HUDEP-2 (cell line): ENCODE measurements around the gene RAP1GAP.
A peak's percentile ranks its signal among the peaks of the same experiment; 100 is the strongest.

Source experiments
- DNase-seq, 76 experiments: peaks; one replicate each; lab custom pipeline; 2025; ENCODE audit not compliant: unreplicated experiment in 76 of 76; lab: John Stamatoyannopoulos, UW

The RAP1GAP gene

GRCh38 chr1:21614419-21615115 lies 54.6 kb downstream of the RAP1GAP start:
- DNase-seq = no peak

GRCh38 chr1:21613072-21613867 lies 55.9 kb downstream of the RAP1GAP start:
- peak in 39 of 76 experiments; percentile 4 to 59 (median 27) for DNase-seq

GRCh38 chr1:21612057-21612456 lies 57.1 kb downstream of the RAP1GAP start:
- DNase-seq = no peak

- no peak for DNase-seq
These were observed 58.0 kb downstream of the RAP1GAP start for GRCh38 chr1:21610989-21611785.

- DNase-seq = no peak
These were observed 59.1 kb downstream of the RAP1GAP start for GRCh38 chr1:21610027-21610426.

GRCh38 chr1:21608798-21609197 lies 60.4 kb downstream of the RAP1GAP start:
- no peak for DNase-seq

GRCh38 chr1:21607549-21608529 lies 61.3 kb downstream of the RAP1GAP start:
- DNase-seq = peak; percentile 32 to 99 (median 97)

- DNase-seq = no peak
These were observed 63.0 kb downstream of the RAP1GAP start for GRCh38 chr1:21605964-21606705.

GRCh38 chr1:21605012-21605715 lies 64.0 kb downstream of the RAP1GAP start:
- no peak for DNase-seq

- no peak for DNase-seq
These were observed 64.8 kb downstream of the RAP1GAP start for GRCh38 chr1:21604208-21604957.

GRCh38 chr1:21603177-21604138 lies 65.7 kb downstream of the RAP1GAP start:
- DNase-seq = no peak

GRCh38 chr1:21601278-21602048 lies 67.7 kb downstream of the RAP1GAP start:
- DNase-seq = no peak

GRCh38 chr1:21599402-21599801 lies 69.8 kb downstream of the RAP1GAP start:
- DNase-seq = no peak

GRCh38 chr1:21598904-21599303 lies 70.3 kb downstream of the RAP1GAP start:
- DNase-seq = no peak

GRCh38 chr1:21598417-21598816 lies 70.7 kb downstream of the RAP1GAP start:
- no peak for DNase-seq

- DNase-seq = no peak
These were observed 71.4 kb downstream of the RAP1GAP start for GRCh38 chr1:21597753-21598152.
